ENCODE data around the gene ZNF775. TPM values are rescaled to one million over a fixed set of nuclear protein-coding genes. Genes with fewer than 3 reads are reported as not detected.
A peak's percentile ranks its signal among the peaks of the same experiment; 100 is the strongest.

The ZNF775 gene
- total and polyA plus RNA-seq, 2 of the 13 experiments (the other 11 are each of a cell fraction or from before 2014, with no cell fraction given), result 3.1 to 3.2 TPM

DNA sequence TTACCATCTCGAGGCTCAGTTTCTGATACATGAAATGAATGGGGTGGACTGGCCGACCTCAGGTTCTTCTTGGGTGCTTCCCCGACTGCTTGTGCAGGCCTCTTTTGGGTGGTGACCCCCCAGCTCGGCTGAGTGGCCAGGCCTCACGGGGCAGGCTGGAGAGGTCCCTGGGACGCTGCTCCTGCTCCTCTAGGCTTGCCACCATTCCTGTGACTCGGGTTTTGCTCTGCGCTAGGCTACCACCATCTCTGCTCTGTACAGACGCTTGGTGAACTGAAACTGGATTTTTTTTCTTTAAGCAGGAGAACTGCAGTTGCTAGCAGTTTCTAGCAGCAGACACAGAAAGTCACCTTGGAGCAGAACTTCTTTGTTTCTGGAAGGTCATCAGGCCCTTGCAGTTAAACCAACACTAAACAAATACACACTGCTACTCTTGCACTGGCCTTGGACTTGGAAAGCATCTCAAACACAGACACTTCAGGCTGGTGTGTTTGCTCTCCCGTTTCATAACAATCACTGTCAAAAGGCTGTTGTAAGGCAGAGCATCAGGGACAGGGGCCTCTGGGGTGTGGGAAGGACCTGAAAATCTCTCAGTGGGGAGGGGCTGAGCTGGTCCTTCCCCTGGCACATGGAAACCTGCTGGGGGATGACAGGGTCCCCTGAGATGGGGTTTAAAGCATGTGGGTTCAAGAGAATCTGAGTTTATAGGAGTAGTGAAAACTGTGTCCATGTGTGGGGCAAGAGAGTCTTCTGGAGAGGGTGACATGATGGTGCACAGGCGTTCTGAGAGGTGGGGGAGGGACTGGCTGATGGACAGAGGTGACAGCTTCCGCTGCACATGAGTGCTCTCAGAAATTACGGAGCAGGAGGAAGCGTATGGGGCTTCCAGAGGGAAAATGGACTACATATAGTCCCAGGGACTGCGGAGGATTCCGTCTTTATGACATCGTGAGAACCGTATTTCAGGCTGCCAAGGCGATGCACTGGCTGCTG, 36.3 kb downstream of the ZNF775 start (continued):
- TF ChIP-seq SAP130 (CRISPR knock-in tag; IDR thresholded peaks at IDR 0.05; ENCODE audit: low read depth) (peak; percentile 83), MAFF (IDR thresholded peaks at IDR 0.05; ENCODE audit: low read depth, low read length) (no peak), GLI4 (CRISPR knock-in tag; IDR thresholded peaks at IDR 0.05; ENCODE audit: borderline replicate concordance) (no peak)
- TF ChIP-seq, protein P1, sequence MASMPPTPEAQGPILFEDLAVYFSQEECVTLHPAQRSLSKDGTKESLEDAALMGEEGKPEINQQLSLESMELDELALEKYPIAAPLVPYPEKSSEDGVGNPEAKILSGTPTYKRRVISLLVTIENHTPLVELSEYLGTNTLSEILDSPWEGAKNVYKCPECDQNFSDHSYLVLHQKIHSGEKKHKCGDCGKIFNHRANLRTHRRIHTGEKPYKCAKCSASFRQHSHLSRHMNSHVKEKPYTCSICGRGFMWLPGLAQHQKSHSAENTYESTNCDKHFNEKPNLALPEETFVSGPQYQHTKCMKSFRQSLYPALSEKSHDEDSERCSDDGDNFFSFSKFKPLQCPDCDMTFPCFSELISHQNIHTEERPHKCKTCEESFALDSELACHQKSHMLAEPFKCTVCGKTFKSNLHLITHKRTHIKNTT (CRISPR knock-in tag; IDR thresholded peaks at IDR 0.05), result no peak

DNA sequence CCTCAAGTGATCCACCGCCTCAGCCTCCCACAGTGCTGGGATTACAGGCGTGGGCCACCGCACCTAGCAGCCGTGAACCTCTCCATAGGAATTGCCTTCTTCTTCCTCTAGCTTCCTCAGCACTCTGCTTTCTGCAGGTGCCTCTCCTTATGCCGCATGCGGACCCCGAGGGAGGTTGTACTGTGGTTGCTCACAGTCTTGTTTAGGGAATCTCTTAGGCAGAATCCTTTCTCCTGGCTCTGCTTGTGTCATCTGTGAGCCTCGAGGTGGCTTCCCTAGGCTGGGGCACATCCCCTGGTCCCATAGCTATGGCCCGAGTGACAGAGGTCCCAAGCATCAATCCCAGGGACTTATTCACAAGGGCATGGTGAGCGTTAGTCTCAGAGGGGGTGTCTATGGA, 38.1 kb downstream of the ZNF775 start:
- in situ Hi-C loops (cut with HindIII; ENCODE audit: extremely low pct_ligation_motif_present, low pct_unique_long_range_greater_than_20kb) (no loop called here), intact Hi-C loops (cut with micrococcal nuclease; ENCODE audit: unreplicated experiment) (no loop called here)
- no peaks in the 10 kb centered on the region for H3K79me2 ChIP-seq (ENCODE audit: insufficient read depth, low read length)
- H3K9ac ChIP-seq (ENCODE audit: insufficient read depth, low read depth, low read length), result no peak overlapping the region
- CTCF ChIA-PET (ENCODE audit: low intra/inter-chr PET ratio, low total read pairs), result no interaction called here
- FAIRE-seq (no peak), ATAC-seq (no peak), DNase-seq (ENCODE audit: low spot score) (no peak)
- no TSS peak for BruUV-seq (replicated peaks)
- no peak overlapping the region for H3K27ac ChIP-seq (ENCODE audit: extremely low read length, insufficient read depth, low read length)
- H3K4me2 ChIP-seq (ENCODE audit: low read depth, low read length), result no peak overlapping the region
- POLR2A ChIA-PET, result interaction anchor here (1.1 to 1.5 kb wide), 3 partner anchors 10 to 42 kb away, joined by 3 to 5 read pairs (median 5); no protein-coding TSS in a partner anchor
- H4K20me1 ChIP-seq (ENCODE audit: insufficient read depth, low read length), result 0 out of 2 replicates have a peak, but pooled peaks cover 2% of the 10 kb centered on the region
- H3K27me3 ChIP-seq (ENCODE audit: control insufficient read depth in 1 of 2, insufficient read depth in 2 of 2, low read length in 2 of 2), result no peaks in the 10 kb centered on the region
- 88% methylated on average over 9 of the region's 10 CpGs for WGBS (ENCODE audit: low lambda C conversion rate)
- H3K36me3 ChIP-seq (replicated peaks in 1 of 2; ENCODE audit: control insufficient read depth in 1 of 2, insufficient read depth in 2 of 2, low read length in 2 of 2), result no peaks in the 10 kb centered on the region
- H2AFZ ChIP-seq (ENCODE audit: low read length), result no peak overlapping the region
- H3K4me1 ChIP-seq (ENCODE audit: insufficient read depth, low read length), result peaks cover 44% of the 10 kb centered on the region
- H3K4me3 ChIP-seq (replicated peaks in 1 of 3; ENCODE audit: insufficient read depth in 1 of 3, low read depth in 2 of 3, low read length in 3 of 3), result no peak overlapping the region
- H3K9me3 ChIP-seq (ENCODE audit: low read length), result no peaks in the 10 kb centered on the region
- TF ChIP-seq ZNF251 (CRISPR knock-in tag; IDR thresholded peaks at IDR 0.05), result no peak
- no peak for TF ChIP-seq PCBP2 (optimal IDR thresholded peaks at IDR 0.05; ENCODE audit: low read depth, low read length, poor library complexity, severe bottlenecking)
- TF ChIP-seq, protein P2, sequence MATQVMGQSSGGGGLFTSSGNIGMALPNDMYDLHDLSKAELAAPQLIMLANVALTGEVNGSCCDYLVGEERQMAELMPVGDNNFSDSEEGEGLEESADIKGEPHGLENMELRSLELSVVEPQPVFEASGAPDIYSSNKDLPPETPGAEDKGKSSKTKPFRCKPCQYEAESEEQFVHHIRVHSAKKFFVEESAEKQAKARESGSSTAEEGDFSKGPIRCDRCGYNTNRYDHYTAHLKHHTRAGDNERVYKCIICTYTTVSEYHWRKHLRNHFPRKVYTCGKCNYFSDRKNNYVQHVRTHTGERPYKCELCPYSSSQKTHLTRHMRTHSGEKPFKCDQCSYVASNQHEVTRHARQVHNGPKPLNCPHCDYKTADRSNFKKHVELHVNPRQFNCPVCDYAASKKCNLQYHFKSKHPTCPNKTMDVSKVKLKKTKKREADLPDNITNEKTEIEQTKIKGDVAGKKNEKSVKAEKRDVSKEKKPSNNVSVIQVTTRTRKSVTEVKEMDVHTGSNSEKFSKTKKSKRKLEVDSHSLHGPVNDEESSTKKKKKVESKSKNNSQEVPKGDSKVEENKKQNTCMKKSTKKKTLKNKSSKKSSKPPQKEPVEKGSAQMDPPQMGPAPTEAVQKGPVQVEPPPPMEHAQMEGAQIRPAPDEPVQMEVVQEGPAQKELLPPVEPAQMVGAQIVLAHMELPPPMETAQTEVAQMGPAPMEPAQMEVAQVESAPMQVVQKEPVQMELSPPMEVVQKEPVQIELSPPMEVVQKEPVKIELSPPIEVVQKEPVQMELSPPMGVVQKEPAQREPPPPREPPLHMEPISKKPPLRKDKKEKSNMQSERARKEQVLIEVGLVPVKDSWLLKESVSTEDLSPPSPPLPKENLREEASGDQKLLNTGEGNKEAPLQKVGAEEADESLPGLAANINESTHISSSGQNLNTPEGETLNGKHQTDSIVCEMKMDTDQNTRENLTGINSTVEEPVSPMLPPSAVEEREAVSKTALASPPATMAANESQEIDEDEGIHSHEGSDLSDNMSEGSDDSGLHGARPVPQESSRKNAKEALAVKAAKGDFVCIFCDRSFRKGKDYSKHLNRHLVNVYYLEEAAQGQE (IDR thresholded peaks at IDR 0.05; ENCODE audit: borderline replicate concordance in 1 of 2, low read depth in 1 of 2, low read length in 2 of 2), result no peak
- no peak for TF ChIP-seq ZNF761 (CRISPR knock-in tag; conservative IDR thresholded peaks at IDR 0.05)
- TF ChIP-seq ZNF510 (CRISPR knock-in tag; IDR thresholded peaks at IDR 0.05; ENCODE audit: low read depth), result no peak
- TF ChIP-seq HNRNPL (IDR thresholded peaks at IDR 0.05; ENCODE audit: low read depth, low read length), result no peak
- TF ChIP-seq ZKSCAN1 (IDR thresholded peaks at IDR 0.05; ENCODE audit: low read length), result no peak
- TF ChIP-seq, protein P3, sequence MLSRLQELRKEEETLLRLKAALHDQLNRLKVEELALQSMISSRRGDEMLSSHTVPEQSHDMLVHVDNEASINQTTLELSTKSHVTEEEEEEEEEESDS (CRISPR knock-in tag; IDR thresholded peaks at IDR 0.05; ENCODE audit: borderline replicate concordance), result no peak
- no peak for TF ChIP-seq CHD4 (IDR thresholded peaks at IDR 0.05; ENCODE audit: borderline replicate concordance, low read length)
- no peak for TF ChIP-seq ZNF446 (CRISPR knock-in tag; IDR thresholded peaks at IDR 0.05)
- no peak for TF ChIP-seq ZNF331 (CRISPR knock-in tag; IDR thresholded peaks at IDR 0.05)
- TF ChIP-seq ZNF562 (CRISPR knock-in tag; IDR thresholded peaks at IDR 0.05; ENCODE audit: borderline replicate concordance), result no peak
- TF ChIP-seq ZFP41 (CRISPR knock-in tag; IDR thresholded peaks at IDR 0.05; ENCODE audit: borderline replicate concordance), result no peak
- no peak for TF ChIP-seq ZNF589 (CRISPR knock-in tag; conservative IDR thresholded peaks at IDR 0.05)
